HG02938 (cell line): ENCODE measurements around the gene CDSN.

Experiments used
- ATAC-seq: cut with Tn5 transposase; IDR thresholded peaks from one replicate; pipeline ENCODE4 v1.9.1; 2021; ENCODE audit warnings: mild to moderate bottlenecking, moderate library complexity; ENCODE audit not compliant: unreplicated experiment

The CDSN gene

GRCh38 chr6:31145386-31145785 is 25.1 kb upstream of the CDSN start:
- no peak for ATAC-seq

GRCh38 chr6:31144970-31145340 is 24.7 kb upstream of the CDSN start:
- ATAC-seq: no peak

- no peak for ATAC-seq
These were observed 24.2 kb upstream of the CDSN start for GRCh38 chr6:31144296-31144969.

- no peak for ATAC-seq
These were observed 22.9 kb upstream of the CDSN start for GRCh38 chr6:31143148-31143547.

GRCh38 chr6:31142361-31142761 is 22.1 kb upstream of the CDSN start:
- ATAC-seq: no peak

GRCh38 chr6:31140643-31141042 is 20.4 kb upstream of the CDSN start:
- ATAC-seq: no peak

GRCh38 chr6:31139599-31139998 is 19.4 kb upstream of the CDSN start:
- no peak for ATAC-seq

GRCh38 chr6:31138982-31139381 is 18.7 kb upstream of the CDSN start, which contains the start of gene PSORS1C2:
Gene PSORS1C2, minus strand, starts transcription at chr6:31139066. Its CDS starts 40 bp downstream, at chr6:31139026.
- ATAC-seq: no peak

GRCh38 chr6:31135710-31136109 is 15.5 kb upstream of the CDSN start:
- ATAC-seq: no peak

- no peak for ATAC-seq
These were observed 12.6 kb upstream of the CDSN start for GRCh38 chr6:31132806-31133205.

- no peak for ATAC-seq
These were observed 11.3 kb upstream of the CDSN start for GRCh38 chr6:31131595-31131994.

- no peak for ATAC-seq
These were observed 10.5 kb upstream of the CDSN start for GRCh38 chr6:31130751-31131150.

GRCh38 chr6:31129130-31129529 is 8.9 kb upstream of the CDSN start:
- no peak for ATAC-seq

- ATAC-seq: no peak
These were observed 7.9 kb upstream of the CDSN start for GRCh38 chr6:31128093-31128676.

- no peak for ATAC-seq
These were observed 6.3 kb upstream of the CDSN start for GRCh38 chr6:31126396-31127175.

- ATAC-seq: no peak
These were observed 5.5 kb upstream of the CDSN start for GRCh38 chr6:31125586-31126363.

- no peak for ATAC-seq
These were observed 4.9 kb upstream of the CDSN start for GRCh38 chr6:31125162-31125561.

- ATAC-seq: no peak
These were observed 2.8 kb upstream of the CDSN start for GRCh38 chr6:31122791-31123706.

- ATAC-seq: no peak
These were observed 1.0 kb upstream of the CDSN start for GRCh38 chr6:31121131-31121790.

- ATAC-seq: no peak
These were observed 2.1 kb downstream of the CDSN start for GRCh38 chr6:31118178-31118577.
